Activated CD4-positive, CD25-positive, alpha-beta regulatory T cell treated with anti-CD3 and anti-CD28 coated beads, Interleukin-2, amount 50 U/mL, for 16 hours (primary cell): ENCODE measurements around the gene WNT2B.

Source experiments
- DNase-seq: peaks from one replicate; pipeline ENCODE4 v3.0.0-alpha.2; 2020; ENCODE audit warnings: low read depth, low spot score

The WNT2B gene

DNA sequence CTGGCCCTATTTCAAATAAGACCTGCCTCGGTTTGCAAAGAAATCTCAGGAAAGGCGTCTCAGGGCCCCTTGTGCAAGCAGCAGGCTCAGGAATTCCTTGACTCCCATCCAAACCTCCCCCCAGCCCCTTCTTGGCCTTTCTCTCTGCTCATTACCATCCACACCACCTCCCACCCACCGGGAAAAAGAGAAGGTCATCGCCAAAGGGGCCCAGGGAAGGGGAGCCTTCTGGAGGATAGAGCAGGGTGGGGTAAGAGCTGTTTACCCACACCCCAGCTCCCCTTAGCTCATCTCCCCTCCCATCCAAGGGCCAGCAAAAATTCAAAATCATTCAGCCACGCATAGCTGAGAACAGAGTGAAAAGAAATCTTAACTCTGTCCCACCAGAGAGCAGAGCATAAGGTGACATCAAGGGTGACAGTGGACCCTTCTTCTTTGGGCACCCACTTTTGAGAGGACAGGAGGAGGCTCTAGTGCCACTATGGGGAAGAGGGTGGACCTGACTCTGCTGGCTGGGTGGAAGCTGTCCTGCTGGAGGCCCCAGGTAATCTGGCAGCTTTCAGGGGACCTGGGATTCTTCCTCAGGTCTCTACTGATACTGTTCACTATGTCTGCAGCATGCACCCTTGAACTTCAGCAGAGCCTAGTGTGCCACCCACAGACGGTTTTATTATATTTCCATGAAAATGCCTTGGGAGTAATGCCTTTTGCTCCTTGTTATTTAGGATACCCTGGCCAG, 3.9 kb upstream of the WNT2B start:
- DNase-seq, result no peak

DNA sequence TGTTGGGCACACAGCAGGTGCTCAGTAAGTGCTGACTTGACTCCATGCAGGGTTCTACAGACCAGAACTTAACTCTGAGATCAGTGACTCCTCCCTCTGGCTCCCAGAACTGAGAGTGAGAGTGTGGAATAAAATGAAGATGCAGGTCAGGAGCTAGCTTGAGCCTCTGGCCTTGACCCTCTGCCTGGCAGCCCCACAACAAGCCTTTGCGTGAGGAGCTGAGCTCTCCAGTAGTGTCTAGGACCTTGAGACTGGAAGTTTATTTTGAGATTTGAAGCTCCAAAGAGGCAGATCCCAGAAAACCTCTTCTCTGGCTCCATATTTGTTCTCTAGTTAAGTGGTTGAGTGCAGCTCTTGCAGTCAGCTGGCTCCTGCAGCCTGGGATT, 3.4 kb upstream of the WNT2B start:
- DNase-seq, result no peak

DNA sequence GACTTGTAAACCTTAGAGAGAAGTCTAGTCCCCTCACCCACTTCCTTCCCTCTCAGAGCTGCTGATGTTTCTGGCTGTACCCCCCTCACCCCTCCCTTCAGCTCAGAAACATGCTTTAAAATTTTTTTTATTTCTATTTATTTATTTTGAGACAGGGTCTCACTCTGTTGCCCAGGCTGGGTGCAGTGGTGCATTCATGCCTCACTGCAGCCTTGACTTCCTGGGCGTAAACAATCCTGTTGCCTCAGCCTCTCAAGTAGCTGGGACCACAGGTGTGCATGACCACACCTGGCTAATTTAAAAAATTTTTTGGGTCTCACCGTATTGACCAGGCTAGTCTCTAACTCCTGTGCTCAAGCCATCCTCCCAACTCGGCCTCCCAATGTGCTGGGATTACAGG, 2.9 kb upstream of the WNT2B start:
- no peak for DNase-seq

DNA sequence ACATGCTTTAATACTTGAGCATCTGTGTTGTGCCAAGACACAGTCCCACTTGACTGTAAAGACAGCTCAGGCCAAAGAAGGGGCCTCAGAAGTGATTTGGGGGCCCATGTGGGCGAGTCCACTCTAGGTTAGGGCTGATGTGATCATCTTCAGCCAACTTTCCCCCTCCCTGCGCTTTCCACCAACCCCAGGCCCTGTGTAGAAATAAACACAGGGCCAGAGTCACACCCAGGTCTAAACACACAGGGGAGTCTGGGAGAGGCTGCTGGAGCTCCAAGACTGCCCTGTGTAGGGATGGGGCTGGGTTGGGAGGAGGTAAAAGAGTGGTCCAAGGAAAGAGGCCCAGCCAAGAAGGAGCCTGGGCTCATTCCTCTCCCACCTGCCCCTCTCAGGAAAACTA, 2.5 kb upstream of the WNT2B start:
- DNase-seq, result no peak

DNA sequence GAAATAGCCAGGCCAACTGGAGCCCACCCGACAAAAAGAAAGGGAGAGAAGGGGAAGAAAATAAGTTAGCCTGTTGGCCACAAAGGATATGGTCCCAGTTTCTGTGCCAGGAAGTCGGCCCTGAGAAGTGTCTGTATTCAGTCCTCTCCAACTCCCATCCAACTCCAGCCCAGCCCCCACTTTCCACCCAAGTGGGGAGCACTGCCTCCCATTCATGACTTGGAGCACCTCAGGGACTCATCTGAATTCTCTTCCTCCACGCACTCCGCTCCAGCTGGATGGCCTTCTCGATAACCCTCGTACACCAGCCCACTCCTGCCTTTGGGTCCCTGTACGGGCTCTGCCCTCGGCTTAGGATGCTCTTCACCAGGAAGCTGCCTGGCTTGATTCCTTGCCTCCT, 2.0 kb upstream of the WNT2B start:
- no peak for DNase-seq

DNA sequence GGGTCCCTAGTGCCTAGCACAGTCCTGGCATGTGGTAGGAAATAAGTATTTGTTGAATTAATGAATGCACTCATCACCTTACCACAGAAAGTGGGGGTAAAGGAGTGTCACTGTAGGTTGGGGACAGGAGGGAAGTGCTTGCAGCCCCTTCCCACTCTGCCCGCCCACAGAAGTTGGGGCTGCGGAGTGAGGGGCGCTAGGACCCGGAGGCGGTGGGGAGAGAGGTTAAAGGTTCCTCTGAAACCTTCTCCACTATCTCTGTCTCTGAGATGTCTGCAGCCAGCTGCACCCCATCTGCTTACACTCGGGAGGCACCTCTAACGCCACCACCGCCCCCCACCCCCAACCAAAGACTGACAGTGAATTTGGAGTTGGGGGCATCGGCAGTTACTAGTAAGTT, 1.4 kb upstream of the WNT2B start:
- no peak for DNase-seq

DNA sequence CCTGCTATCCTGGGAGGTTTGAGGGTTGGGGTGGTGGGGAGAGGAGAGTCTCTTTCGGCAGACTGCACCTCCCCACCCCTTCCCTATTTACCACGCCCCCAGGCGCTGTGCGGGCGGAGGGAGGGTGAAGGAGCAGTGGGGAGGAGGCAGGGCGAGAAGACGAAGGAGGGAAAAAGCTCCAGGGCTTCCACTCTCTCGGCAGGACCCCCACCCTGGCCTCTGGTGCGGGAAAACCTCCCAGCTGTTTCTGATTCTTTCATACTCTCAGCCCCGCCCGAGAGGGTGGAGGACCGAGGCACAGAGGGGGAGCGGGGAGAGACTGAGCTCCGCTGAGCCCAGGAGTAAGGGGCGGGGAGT, 866 bp upstream of the WNT2B start:
- DNase-seq, result no peak

DNA sequence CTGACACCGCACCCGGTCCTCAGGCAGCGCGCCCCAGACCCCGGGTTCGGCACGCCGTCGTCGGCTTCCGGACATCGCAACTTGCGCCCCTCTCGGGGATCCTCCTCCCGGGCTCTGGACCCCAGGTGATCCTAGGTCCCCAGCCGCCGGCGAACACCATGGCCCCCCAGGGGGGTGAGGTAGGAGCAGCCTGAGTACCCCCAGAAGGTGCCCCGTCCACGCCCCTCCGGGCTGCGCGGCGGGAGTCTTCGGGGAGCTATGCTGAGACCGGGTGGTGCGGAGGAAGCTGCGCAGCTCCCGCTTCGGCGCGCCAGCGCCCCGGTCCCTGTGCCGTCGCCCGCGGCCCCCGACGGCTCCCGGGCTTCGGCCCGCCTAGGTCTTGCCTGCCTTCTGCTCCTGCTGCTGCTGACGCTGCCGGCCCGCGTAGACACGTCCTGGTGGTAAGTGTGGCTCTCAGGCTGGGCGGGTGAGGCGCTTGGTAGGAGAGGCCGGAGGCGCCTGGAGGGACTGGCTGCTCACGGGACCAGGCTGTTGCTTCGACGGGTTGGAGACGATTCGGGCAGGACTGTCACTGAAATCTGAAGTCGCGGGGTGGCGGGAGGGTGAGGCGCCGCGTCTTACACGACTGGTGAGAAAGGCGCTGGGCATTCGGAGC, 367 bp downstream of the WNT2B start:
- no peak for DNase-seq

DNA sequence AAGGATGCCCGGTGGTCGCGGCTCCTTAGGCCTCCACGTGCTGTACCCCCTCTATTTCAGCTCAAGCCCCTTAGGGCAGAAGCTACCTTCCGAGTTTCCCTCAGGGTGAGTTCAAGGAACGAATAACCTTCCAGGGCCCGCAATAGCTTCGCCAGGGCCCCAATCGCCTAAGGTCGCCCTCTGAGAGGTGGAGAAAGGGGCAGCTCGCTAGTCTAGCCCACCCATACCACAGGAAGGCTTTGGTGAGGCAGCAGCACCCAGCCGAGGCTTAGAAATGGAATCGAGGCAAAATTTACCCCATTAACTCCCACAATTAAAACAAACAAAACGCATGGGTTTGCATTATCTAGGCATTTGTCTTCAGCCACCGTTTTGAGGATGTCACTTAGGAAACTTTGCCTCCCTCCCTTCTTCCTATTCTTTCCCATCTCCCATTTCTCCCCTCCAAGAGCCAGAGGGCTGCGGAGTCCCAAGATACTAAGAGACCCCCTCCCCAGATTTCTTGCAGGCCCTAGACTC, 954 bp downstream of the WNT2B start:
- no peak for DNase-seq

DNA sequence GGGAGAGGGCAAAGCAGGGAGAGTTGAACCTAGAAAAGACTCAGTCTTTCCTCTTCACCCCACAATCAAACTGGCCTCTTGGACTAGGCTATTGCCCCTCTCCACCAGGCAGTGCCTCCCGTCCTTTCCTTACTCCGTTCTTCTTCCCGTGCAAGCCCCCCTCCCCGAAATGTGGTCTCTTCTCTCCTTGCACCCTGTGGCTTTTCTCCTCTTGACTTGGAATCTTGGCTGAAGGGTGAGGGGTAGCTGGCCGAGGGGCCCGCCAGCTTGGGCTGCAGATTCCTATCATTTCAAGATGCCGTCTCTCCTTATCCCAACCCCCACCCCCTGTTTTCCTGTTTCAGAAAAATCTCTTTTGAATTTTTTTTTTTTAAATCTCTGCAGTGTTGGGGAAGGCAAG, 1.6 kb downstream of the WNT2B start:
- DNase-seq, result no peak

DNA sequence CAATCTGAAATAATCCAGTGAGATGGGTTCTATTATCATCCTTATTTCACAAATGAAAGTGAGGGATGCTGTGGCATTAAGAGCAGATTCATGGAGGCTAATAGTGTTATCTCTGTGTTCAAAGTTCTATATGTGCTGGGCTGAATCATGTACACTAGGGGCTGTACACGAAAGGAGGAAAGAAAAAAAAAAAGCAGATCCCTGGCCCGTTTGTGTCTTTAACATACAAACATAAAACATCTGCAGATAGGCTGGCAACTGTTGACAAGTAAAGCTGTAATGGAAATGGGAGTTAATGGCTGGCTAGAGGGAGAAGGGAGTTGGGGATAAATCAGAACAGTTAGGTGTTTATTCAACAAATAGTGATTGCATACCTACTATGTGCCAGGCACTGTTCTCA, 3.1 kb downstream of the WNT2B start:
- no peak for DNase-seq

DNA sequence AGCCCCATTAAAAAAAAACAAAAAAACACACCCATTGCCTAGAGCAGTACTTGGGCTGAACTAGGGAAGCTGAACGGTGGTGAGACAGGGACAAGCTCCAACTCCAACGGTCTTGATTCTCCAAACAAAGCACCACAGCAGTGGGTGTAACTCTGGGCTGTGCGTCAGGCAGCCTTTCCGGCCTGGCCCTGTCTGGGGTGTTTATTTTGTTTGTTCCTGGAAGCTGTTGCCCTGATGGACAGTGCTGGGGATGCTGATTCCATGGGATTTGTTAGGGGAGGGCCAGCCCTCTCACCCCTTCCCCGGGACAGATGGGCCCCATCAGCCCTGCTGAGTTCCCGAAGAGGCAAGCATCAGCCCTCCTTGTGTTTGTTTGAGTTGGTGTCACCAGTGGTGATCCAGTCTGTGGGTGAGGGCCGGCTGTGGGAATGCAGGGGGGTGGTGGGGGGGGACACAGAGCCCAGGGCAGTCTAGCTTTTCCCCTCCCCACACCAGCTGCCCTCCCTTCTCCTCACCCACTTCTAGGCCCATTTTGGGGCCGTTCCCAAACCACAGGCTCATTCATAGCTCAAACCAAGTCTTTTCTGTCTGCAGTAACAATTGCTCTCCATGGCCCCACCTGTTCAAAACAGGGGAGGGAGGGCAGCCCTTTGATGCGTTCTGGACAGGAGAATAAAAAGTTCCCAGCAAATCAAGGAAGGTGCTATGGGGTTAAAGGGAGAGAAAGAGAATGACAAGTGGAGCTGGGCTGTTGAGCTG, 4.5 kb downstream of the WNT2B start:
- no peak for DNase-seq

DNA sequence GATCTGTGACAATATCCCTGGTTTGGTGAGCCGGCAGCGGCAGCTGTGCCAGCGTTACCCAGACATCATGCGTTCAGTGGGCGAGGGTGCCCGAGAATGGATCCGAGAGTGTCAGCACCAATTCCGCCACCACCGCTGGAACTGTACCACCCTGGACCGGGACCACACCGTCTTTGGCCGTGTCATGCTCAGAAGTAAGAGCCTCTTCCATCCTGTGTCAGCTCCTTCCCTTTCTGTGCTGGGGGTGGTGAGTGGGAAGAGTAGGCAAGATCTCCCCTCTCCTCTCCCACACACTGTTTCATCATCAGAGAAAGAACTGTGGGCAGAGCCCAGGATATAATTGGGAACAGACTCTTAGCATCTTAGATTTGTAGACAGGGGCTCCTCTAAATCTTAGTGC, 6.1 kb downstream of the WNT2B start:
- DNase-seq, result no peak

DNA sequence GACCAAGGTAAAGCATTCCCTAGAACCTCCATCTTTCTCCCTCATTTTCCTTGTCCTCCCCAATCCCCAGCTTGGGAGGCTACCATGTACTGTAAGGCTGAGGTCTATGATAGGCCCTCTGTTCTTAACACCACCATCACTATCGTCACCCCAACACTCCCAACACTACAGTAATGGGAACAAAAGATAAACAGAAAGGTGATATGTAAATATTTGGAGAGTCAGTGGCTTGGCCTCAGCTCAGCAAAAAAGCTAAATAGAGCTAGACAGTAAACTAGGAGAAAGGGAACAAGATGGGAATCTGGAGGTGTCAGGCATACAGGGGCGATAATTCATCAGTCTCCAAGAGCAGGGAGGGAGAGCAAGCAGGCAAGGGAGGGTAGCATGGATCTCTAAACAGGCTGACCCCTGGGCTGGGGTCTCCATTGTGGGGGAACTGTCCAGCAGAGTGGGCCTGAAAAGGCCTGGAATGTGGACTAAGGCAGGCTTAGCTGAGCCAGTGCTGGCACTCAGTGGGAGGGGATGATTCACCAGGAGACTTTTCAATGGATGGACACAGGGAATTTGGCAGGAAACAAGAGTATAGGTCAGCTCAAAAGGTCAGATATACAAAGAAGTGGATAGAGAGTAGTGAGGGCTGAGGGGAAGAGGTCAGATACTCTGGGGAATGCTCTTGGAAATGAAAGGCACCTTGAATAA, 6.7 kb downstream of the WNT2B start:
- no peak for DNase-seq

DNA sequence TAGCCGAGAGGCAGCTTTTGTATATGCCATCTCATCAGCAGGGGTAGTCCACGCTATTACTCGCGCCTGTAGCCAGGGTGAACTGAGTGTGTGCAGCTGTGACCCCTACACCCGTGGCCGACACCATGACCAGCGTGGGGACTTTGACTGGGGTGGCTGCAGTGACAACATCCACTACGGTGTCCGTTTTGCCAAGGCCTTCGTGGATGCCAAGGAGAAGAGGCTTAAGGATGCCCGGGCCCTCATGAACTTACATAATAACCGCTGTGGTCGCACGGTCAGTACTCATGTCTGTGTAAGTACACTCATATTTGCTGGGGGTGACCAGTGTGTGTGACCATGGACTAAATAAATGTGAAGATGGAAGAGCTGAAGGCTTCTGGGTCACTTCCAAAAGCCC, 7.4 kb downstream of the WNT2B start:
- DNase-seq, result no peak

DNA sequence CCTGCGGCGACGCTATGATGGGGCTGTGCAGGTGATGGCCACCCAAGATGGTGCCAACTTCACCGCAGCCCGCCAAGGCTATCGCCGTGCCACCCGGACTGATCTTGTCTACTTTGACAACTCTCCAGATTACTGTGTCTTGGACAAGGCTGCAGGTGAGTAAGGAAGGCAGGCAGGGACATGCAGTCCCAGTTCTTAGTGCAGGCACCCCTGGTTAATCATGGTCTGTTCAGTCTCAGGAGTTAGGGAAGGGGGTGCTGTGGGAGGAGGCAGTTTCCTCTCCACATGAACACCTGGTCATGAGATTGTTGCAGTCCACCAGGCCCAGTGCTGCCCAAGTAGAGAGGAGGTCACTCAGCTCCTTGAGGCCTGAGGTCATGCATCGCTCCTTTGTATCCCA, 8.5 kb downstream of the WNT2B start:
- no peak for DNase-seq

DNA sequence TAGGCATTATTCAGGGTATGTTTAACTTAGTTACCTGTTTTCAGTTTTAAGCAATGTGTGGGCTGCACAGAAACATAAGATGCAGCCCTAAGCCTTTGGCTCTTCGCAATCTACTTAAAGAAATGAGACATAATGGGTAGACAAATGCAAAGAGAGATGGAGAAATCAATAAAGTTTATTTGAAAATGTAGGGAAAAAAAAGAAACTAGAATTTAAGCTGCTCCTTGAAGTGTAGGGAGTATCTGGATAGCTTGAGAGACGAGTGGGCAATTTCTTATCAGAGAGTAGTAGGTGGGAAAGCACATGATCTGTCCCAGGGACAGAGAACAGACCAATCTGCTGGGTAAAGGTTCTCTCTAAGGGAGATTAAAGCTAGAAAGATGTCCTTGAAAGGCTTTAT, 8.9 kb downstream of the WNT2B start:
- no peak for DNase-seq

DNA sequence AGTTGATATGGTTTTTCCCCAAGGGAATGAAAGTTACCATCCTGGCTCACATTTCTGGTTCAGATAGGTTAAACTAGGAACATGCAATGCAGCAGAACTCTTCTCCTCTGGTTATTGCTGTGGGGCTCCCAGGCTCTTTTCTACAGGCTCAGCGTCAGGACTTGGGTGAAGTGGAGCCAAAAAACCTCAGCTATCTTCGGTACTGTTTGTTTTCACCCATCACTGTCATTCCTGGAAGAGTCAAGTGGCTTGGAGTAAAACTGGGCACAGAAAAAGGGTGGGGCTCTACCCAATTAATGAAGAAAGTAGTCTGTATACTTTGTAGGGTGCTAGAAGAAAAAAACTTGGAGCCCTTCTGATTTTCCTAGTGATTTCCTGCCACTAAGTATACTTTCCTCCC, 9.4 kb downstream of the WNT2B start:
- DNase-seq, result no peak

DNA sequence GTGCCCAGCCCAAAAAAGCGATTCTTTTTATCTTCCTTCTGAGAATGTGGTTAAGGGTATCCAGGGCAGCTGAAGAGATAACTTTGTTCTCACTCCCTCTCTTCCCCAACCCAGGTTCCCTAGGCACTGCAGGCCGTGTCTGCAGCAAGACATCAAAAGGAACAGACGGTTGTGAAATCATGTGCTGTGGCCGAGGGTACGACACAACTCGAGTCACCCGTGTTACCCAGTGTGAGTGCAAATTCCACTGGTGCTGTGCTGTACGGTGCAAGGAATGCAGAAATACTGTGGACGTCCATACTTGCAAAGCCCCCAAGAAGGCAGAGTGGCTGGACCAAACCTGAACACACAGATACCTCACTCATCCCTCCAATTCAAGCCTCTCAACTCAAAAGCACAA, 11.4 kb downstream of the WNT2B start:
- no peak for DNase-seq

DNA sequence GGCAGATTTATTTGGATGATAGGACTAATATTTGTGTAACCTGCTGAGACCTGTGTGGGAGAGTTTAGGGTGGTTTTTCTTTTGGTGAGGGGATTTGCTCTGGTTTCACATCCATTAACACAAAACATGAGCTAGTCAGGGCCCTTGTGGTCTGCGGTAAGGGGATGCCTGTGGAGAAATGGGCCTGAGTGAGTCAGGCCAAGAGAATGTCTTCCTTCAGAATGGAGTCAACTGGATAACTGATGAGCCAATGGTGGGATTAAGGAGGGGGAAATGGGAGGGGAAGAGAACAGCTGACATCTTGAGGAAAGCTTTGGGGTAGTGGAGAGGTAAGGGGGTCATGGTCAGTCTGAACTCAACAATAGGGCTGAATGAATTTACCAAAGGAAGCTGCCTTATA, 13.9 kb downstream of the WNT2B start:
- no peak for DNase-seq

DNA sequence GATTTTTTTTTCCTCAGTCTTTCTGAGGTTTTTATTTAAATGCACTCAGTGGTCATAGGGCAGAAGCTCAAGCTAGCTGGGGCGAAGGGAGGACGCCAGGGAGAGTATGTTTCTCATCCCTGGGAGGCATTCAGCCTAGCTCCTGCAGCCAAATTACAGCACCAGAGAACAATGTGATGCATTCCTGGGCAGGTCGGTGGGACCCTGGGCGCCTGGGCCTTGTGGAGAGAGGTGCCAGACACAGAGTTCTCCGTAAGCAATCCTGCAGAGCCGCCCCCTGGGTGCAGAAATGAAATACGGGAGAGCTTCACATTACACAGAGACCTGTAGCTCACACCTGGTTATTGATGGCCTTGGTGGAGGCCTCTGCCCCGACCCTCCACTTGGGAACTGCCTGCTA, 15.5 kb downstream of the WNT2B start:
- no peak for DNase-seq

DNA sequence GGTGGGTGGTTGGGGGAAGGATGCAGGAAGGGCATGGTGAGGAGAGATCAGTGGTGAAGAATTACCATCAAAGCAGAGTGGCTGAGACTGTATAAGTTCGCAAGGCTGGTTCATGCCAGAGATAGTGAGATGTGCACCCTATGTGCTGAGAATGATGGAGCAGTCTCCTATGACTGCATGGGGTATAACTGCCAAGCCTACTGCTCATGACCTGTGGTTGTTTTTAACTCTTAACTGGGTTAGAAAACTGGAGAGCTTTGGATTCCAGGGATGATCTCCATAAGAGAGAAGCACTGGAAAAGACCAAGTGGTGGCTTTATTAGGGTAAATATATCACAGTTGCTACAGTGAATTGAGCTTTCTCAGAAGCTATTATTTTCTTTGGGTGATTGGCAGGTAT, 16.2 kb downstream of the WNT2B start:
- DNase-seq, result no peak
